ENCODE measurements around the gene SOCS2. TPM values are rescaled to one million over a fixed set of nuclear protein-coding genes. Genes with fewer than 3 reads are reported as not detected.
A peak's percentile ranks its signal among the peaks of the same experiment; 100 is the strongest.
"Not testable (repeated sequence)": the region's sequence is repeated elsewhere in the genome, so short reads cannot be mapped to it uniquely, and the experiment has no call there.

Gene SOCS2
- total RNA-seq, 1 donor from 2014 or later = 32.0 TPM

GRCh38 chr12:93593843-93594242 lies 21.4 kb downstream of the SOCS2 start:
- DNase-seq (ENCODE audit: low spot score) = no peak

- no peak for DNase-seq (ENCODE audit: low spot score)
These were observed 22.4 kb downstream of the SOCS2 start for GRCh38 chr12:93594766-93595311.

- no peak for DNase-seq (ENCODE audit: low spot score)
These were observed 22.9 kb downstream of the SOCS2 start for GRCh38 chr12:93595351-93595750.

- DNase-seq (ENCODE audit: low spot score) = no peak
These were observed 25.1 kb downstream of the SOCS2 start for GRCh38 chr12:93597608-93598007.

GRCh38 chr12:93599192-93599591 lies 26.7 kb downstream of the SOCS2 start:
- no peak for DNase-seq (ENCODE audit: low spot score)

- DNase-seq (ENCODE audit: low spot score) = peak; percentile 15
These were observed 29.1 kb downstream of the SOCS2 start for GRCh38 chr12:93601591-93601990.

GRCh38 chr12:93602897-93603668 lies 30.6 kb downstream of the SOCS2 start:
- DNase-seq (ENCODE audit: low spot score) = no peak

- no peak for DNase-seq (ENCODE audit: low spot score)
These were observed 31.3 kb downstream of the SOCS2 start for GRCh38 chr12:93603762-93604161.

- no peak for DNase-seq (ENCODE audit: low spot score)
These were observed 35.8 kb downstream of the SOCS2 start for GRCh38 chr12:93608313-93608712.

GRCh38 chr12:93609281-93610192 lies 37.1 kb downstream of the SOCS2 start:
- DNase-seq (ENCODE audit: low spot score) = no peak

- peak; percentile 18 for DNase-seq (ENCODE audit: low spot score)
These were observed 40.3 kb downstream of the SOCS2 start for GRCh38 chr12:93612776-93613175.

GRCh38 chr12:93614917-93615596 lies 42.6 kb downstream of the SOCS2 start:
- no peak for DNase-seq (ENCODE audit: low spot score)

- no peak for DNase-seq (ENCODE audit: low spot score)
These were observed 44.2 kb downstream of the SOCS2 start for GRCh38 chr12:93616584-93617101.

GRCh38 chr12:93618891-93619410 lies 46.5 kb downstream of the SOCS2 start:
- no peak for DNase-seq (ENCODE audit: low spot score)

- no peak for DNase-seq (ENCODE audit: low spot score)
These were observed 49.5 kb downstream of the SOCS2 start for GRCh38 chr12:93621986-93622385.

- DNase-seq (ENCODE audit: low spot score) = no peak
These were observed 50.0 kb downstream of the SOCS2 start for GRCh38 chr12:93622485-93622884.

GRCh38 chr12:93624595-93625294 lies 52.3 kb downstream of the SOCS2 start:
- peak; percentile 15 for DNase-seq (ENCODE audit: low spot score)

GRCh38 chr12:93625295-93625645 lies 52.8 kb downstream of the SOCS2 start:
- not testable (repeated sequence) for DNase-seq (ENCODE audit: low spot score)

- DNase-seq (ENCODE audit: low spot score) = no peak
These were observed 53.7 kb downstream of the SOCS2 start for GRCh38 chr12:93626160-93626559.

Data from umbilical cord (tissue), 2 donors.